HG02610 (cell line): ENCODE data around the gene TLR8.

Experiments used
- ATAC-seq: cut with Tn5 transposase; IDR thresholded peaks from one replicate; pipeline ENCODE4 v1.9.1; 2021; ENCODE audit warnings: mild to moderate bottlenecking, moderate library complexity; ENCODE audit not compliant: unreplicated experiment

TLR8 gene

DNA sequence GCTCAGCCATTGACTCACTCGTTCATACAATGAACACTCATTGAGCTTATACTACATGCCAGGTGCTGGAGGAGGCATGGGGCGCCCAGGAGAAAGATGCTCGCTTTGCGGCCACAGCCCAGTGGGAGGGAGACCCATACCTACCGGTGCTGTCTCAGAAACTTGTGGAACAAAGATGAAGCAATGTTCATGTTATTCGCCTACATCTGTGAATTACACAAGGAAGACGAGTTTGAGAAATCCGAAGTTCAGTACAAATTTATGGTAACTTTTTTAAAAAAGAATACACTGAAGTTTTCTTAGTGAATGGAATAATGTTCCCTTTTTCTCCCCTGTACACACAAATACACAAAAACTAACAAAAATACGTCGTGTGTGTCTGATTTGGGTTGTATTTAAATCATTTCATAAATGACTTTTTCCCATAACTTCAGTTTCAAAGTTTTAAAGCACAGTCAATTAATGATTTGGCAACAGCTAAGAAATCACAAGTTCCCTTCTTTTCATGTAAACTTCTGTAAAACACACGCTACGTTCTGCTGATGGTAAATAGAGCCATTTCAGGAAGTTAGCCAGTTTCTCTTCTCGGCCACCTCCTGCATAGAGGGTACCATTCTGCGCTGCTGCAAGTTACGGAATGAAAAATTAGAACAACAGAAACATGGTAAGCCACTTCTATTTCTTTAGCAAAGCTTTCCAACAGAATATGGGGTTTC lies at the start of gene TLR8:
TSS of gene TLR8 (plus strand) at position 575 of the 716 bp plus-strand sequence. CDS start at position 662, 87 bp downstream.
- ATAC-seq, result no peak

DNA sequence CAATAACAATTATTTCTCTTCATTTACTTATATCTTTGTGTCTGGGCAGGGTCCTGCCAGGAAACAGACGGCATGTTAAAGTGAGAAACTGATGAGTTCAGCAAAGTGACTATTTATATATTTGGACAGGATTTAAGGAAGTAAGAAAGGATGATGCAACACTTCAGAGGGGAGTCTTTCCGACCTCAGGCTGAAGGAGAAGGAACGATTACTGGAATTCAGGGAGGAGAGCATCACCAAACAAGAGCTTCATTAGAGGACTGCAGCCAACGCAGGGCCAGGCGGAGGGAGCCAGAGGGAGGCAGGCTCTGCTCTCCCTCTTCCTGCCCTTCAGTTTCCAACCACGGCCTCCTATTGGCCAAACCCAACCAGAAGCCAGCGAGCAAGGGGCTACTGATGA lies 41.1 kb upstream of the TLR8 start:
- no peak for ATAC-seq

DNA sequence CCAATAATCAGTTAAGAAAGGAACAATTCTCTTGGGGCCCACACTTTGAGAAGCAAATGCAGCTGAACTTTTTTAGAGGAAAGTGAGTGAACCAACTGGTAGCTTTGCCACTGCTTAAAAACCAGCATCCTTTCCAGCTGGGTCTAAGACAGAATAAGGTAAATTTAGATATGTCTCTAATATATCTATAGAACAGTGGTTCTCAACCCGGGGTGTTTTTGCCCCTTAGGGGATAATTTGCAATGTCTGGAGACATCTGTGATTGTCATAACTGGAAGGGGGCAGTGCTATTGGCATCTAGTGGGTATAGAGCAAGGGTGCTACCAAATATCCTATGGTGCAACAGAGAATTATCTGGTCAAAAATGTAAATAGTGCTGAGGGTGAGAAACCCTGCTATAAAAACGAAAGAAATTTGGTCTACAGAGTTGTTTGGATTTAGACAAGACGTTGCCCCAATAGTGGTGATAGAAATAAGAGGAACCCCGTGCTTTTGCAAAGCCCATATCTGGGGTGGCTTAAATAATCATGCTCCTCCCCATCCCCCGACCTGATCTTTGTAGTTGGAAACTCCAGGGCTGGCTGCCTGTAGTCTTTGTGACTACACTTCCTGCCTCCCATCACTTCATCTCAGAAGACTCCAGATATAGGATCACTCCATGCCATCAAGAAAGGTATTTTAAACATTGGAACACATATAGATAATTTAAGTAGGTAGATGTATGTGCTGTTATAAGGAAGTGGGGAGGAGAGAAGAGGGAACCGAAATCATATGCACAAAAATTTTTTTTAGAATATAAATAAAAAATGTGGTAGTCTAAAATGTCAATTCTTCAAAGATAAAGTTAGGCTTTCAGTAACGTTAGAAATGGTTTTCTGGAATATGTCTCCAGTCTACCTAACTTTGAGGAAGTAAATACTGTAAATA lies 39.7 kb upstream of the TLR8 start, which contains the start of gene TLR7:
TSS of gene TLR7 (plus strand) at position 622 of the 927 bp plus-strand sequence. CDS start 507 bp downstream, outside the sequence.
- peak; percentile 43 for ATAC-seq

DNA sequence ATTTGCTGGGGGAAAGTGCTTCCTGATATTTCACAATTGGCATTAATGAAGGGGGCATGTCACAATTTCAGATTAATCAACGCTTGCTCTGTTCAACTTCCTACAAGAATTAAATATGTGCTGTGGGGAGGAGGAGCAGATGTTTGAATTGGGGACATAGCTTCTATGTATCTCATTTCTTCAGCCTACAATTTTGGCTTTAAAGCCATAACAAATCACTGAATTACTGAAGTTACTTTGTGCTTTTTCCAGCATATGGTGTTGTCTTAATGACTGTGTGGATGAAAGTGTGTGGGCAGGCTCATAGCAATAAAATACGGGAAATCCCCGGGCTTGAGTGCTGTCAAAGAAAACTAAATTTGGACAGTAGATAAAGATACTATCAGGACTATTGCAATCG lies 38.7 kb upstream of the TLR8 start:
- no peak for ATAC-seq

DNA sequence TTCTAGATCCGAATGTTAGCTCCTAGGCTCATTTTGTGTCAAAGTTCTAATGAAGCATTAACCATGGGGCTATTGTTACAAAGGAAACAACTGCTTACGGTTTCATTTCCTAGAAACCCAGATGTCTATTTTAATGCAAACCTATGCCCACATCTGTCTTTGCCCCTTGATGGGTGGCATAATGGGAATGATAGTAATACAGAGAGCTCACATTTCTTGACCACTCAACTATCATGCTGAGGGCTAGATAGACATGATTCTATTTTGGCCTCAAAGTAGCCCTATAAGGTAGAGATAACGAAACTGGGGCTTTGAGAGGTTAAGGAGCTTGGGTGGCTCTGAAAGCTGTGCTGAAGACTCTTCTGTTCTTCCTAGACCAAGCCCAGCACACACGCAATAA lies 37.7 kb upstream of the TLR8 start:
- ATAC-seq, result peak; percentile 64

DNA sequence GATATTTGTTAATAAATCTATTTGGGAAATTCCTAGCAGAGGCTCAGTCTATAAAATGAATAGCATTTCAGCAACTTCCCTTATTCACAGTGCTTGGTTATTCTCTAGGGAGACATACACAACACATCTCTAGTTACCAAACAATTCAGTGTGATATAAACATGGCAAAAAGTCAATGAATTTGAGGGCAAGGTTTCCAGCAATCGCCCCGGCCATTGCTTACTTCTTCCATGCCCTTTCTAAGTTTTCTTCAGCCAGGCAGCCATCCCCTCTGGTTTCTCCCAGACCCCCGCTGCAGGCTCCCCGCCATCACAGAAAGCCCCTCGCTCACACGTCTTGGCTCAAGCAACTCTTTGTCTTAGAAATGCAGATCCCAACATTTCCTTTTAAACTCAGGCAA lies 35.2 kb upstream of the TLR8 start:
- ATAC-seq, result no peak

DNA sequence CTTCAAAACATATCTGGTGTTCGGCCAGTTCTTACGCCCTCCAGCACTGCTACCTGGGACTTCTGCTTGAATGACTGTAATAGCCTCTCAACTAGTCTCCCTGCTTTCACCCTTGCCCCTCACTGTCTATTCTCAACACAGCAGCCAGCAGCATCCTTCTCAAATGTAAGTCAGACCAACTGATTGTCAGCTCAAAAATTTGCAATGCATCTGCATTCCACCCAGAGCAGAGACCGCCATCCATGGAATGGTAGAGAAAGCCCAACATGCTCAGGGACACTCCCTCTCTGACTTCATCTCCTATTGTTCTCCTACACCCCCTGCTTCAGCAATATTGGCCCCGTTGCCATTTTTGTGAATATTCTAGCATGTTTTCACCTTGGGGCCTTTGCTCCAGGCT lies 33.7 kb upstream of the TLR8 start:
- ATAC-seq, result no peak

DNA sequence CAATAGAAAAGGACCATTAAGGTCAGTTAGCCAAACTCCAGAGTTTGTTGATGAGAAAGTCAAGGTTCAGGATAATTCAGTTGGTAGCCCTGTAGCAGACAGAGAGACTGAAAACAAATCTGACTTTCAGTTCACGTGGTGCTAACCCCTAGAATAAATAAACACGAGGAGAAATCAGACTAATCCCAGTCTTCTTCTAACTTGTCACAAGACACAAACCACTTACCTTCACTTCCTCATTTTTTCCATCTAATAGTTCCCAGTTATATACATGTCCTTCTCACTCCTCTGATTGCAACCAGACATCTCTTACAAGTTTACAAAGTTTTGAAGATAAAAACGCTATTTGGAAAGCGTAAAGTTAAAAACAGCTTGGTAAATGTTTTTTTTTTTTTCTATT lies 31.8 kb upstream of the TLR8 start:
- ATAC-seq, result no peak

DNA sequence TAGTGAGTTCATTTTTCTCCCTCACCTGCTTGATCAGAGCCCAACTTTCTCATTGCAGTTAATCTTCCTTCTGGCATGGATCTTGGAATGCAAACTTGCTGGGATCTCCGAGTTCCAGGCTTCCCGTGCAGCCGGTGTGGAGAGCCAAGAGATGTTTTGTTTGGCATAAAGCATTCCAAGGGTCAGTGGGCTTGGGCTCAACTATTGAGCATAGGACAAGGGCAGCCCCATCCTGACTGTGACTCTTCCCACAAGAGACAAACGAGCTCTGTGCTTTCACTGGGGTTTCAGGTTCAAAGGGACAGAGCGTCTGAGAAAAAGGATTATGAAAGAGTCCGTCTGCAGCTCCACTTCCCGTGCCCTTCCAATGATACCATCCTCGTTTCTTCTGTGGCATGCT lies 29.0 kb upstream of the TLR8 start:
- no peak for ATAC-seq

DNA sequence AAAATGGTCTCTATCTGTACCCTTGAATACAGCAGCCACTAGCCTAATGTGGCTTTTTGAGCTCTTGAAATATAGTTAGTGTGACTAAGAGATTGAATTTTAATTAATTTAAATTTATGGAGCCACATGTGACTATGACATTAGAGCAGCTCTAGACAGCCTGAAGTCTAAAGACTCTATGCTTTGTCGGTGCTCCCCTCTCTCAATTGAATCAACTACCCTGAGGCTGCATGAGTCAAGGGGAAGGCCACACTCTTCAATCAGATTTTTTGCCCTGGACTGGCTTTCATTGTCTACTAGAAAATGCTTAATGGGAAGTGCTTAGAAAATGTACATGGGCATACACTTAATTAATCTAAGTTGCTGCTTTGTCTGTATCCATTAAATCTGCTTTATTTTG lies 27.9 kb upstream of the TLR8 start:
- no peak for ATAC-seq

DNA sequence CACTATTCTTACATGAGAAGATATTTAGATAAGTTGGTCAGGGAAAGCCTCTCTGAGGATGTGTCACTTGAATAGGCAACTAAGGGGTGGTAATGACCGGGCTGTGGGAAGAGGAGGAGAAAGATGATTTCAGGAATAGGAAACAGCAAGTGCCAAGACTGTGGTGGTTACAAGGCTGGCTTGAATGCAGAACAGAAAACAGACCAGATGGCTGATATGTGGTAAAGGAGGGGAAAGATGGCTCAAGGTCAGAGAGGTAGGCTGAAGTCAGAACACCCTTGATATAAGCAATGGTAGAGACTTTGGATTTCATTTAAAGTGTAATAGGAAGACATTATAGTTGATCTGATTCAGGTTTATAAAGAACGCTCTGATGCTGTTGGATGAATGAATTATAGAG lies 24.5 kb upstream of the TLR8 start:
- ATAC-seq, result no peak

DNA sequence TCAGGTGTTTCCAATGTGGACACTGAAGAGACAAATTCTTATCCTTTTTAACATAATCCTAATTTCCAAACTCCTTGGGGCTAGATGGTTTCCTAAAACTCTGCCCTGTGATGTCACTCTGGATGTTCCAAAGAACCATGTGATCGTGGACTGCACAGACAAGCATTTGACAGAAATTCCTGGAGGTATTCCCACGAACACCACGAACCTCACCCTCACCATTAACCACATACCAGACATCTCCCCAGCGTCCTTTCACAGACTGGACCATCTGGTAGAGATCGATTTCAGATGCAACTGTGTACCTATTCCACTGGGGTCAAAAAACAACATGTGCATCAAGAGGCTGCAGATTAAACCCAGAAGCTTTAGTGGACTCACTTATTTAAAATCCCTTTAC lies 20.9 kb upstream of the TLR8 start:
- ATAC-seq, result no peak

DNA sequence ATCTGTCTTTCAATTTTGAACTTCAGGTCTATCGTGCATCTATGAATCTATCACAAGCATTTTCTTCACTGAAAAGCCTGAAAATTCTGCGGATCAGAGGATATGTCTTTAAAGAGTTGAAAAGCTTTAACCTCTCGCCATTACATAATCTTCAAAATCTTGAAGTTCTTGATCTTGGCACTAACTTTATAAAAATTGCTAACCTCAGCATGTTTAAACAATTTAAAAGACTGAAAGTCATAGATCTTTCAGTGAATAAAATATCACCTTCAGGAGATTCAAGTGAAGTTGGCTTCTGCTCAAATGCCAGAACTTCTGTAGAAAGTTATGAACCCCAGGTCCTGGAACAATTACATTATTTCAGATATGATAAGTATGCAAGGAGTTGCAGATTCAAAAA lies 19.9 kb upstream of the TLR8 start:
- no peak for ATAC-seq

DNA sequence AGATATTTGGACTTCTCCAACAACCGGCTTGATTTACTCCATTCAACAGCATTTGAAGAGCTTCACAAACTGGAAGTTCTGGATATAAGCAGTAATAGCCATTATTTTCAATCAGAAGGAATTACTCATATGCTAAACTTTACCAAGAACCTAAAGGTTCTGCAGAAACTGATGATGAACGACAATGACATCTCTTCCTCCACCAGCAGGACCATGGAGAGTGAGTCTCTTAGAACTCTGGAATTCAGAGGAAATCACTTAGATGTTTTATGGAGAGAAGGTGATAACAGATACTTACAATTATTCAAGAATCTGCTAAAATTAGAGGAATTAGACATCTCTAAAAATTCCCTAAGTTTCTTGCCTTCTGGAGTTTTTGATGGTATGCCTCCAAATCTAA lies 19.3 kb upstream of the TLR8 start:
- no peak for ATAC-seq

DNA sequence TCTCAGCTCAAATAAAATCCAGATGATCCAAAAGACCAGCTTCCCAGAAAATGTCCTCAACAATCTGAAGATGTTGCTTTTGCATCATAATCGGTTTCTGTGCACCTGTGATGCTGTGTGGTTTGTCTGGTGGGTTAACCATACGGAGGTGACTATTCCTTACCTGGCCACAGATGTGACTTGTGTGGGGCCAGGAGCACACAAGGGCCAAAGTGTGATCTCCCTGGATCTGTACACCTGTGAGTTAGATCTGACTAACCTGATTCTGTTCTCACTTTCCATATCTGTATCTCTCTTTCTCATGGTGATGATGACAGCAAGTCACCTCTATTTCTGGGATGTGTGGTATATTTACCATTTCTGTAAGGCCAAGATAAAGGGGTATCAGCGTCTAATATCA lies 18.7 kb upstream of the TLR8 start:
- ATAC-seq, result no peak

DNA sequence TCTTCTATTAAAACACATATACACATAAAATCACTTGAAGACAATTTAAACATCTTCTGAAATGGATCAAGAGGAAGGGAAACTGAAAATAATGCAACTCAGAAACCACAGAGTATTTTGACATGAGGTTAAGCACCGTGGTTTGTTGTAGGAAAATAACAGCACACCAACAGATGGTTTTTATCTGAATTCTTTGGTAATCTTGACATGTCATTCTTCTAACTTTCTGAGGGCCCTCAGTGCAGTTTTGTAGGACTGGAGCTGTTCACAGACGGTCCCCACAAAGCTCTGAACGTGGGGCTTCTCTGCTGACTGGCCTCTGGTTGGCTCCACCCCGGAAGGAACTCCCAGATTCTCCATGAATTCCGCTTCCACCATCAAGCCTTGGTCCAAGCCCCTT lies 16.0 kb upstream of the TLR8 start:
- peak; percentile 42 for ATAC-seq

DNA sequence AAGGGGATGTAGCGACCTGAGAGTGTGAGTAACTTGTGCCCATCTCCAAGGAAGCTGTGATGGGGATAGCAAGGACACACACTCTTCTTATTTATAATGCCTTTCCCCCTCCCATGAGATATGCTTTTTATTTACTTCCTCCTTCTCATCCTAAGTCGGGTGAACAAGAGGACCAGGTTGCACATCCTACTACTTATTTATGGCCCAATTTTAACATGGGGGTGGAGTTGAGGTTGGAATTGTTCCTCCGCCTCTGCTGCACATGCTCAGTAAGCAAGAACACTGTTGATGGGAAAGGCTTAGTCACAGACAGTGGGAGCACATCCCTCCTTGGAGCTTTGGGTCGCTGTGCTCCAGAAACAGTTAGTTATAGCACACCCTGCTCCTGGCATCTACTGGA lies 15.2 kb upstream of the TLR8 start:
- ATAC-seq, result no peak

DNA sequence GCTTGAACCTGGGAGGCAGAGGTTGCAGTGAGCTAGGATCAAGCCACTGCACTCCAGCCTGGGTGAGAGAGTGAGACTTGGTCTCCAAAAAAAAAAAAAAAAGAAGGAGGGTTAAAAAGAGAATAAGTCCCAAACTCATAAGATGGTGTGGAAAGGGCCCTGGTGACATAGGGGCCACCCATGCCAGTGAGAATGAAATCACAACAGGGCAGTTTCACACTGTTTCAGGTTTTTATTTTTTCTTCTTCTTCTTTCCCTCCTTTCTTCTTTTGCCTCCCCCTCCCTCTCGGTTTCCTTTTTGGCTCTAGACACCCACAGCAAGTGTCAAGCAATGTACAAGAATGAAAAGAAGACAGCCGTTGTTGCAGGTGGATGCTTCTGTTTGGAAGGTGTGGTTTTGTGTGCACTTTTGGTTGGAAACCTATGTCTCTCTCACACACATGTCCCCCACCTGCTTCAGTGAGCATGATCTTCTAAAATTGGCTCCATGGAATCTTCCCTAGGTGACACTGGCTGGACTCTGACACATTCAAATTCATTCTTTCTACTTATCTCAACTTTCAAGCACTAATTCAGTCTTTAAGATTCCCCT lies 14.4 kb upstream of the TLR8 start:
- peak; percentile 60 for ATAC-seq

DNA sequence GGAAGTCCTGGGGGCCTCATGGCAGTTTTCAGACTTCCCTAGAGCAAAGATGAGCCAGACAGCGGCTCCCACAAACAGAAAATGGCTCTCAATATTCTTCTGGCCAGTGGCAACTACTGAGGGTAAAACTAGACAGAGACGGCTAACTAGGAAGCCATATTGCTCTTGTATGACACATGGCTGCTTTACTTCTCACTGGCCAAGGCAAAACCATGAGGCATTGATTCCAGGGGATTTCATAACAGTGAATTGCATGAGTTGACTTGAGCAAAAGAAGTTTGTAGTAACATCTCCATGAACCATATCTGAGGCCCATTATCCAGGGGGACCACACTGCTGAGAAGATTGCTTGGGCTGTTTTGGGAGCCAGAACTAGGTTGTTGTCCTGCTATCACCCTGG lies 13.7 kb upstream of the TLR8 start:
- ATAC-seq, result no peak

DNA sequence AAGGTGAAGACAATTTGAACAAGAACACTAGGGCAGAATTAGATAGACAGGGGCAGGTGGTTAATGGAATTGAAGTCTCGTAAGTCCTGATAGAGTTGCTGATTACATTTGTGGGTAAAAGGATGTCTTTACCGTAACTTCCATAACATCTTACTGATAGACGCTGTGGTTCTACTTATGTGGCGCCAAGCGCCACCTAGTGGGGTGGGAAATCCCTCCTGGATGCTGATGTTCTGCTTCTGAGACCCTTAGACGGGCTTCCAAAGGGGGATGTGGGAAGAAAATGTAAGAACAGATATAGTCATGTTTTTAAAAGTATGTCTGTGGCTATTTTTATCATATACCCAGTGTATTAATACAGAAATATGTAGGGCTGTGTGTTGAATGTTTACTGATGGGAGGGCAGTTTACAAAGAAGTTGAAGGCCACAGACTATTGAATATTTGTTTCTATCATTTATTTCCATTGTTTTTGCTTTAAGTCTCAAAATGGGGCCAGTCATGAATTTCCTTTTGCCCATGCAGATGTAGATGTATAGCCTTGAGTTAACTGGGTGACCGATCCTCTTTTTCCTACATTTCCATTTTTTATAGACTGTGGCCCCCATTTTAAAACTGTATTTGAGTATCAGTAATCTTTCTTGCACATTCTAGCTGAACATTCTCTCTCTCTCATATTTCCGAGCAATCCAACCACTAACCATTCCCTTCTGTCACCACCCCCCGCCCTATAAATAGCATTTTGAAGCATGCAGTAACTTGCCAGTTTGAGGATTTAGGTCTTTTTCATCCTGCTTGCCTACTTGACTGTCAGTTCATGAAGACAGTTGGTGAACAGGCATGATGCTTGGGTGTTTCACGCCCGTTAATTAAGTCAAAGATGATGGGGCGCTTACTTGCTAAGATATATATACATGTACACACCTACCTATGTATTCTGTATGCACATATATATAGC lies 12.1 kb upstream of the TLR8 start:
- no peak for ATAC-seq

DNA sequence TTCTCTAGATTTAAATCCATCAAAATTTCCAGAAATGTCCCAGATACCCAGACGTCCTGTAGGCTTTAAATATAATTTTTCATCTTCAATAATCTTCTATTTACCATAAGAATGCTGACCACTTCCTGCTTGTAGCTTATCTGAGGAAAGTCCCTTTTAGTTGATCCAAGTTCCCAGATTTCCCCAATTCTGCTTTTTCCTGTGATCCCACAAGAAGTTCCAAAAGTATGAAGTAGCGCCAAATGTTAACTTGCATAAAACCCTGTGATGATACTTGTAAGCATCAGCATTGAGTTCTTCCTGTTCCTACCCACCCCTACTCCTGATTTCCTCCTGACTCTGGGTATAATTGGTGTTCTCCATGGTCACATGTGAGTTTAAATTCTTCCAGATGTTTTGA lies 10.6 kb upstream of the TLR8 start:
- ATAC-seq, result no peak
